Retinal pigment epithelial cell (primary cell): ENCODE results near the gene TCHP.

Source experiments
- DNase-seq: peaks from one replicate; pipeline ENCODE4 v3.0.0-alpha.2; 2010; ENCODE audit warnings: low read depth
- H3K4me3 ChIP-seq: 2 replicates; pipeline ENCODE4 v1.5.1; 2011; ENCODE audit warnings: mild to moderate bottlenecking, low read length, control low read depth, moderate library complexity
- CTCF ChIP-seq: conservative IDR thresholded peaks from 2 replicates; pipeline ENCODE4 v1.5.1; 2011; ENCODE audit warnings: low read depth, low read length, control low read depth, inconsistent platforms

Gene TCHP

GRCh38 chr12:109863847-109864712 lies 36.0 kb upstream of the TCHP start:
- no peak for DNase-seq
- TF ChIP-seq CTCF: no peak
- no peak overlapping the region for H3K4me3 ChIP-seq

GRCh38 chr12:109864916-109865315 lies 35.2 kb upstream of the TCHP start:
- no peak for TF ChIP-seq CTCF
- no peak for DNase-seq
- no peak overlapping the region for H3K4me3 ChIP-seq

DNA sequence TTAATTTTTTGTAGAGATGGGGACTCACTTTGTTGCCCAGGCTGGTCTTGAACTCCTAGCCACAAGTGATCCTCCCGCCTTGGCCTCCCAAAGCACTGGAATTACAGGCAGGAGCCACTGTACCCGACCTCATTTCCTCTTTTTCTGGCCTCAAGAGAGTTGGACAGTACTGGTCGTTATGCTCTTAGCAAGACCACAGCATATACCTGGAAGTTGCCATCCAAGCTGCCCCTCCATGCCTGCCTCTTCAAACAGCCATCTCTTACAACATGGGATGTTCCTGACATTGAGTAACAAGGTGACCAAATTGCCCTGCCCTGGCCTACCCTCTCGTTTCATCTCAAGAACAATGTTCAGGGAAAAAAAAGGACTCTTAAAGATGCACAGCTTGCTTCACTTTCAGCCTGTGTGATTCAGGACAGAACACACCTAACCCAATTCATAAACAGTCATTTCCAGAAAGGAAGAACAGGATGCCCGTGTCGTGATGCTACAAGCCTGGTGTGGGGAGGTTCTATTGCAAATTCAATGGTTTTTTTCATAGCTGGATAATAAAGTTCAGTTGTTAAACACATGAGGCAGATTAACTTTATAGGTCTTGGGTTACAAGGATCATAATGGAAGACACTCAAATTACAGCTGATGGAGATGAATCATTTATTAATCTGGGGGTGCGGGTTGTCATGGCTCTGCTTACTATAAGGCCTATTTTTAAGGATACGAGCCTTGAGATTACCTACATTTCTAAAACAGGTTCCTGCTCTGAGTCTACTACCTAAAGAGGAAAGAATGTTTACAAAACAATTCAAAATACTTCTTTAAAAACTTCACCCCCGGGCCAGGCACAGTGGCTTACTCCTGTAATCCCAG lies 31.7 kb upstream of the TCHP start:
- H3K4me3 ChIP-seq: no peak overlapping the region
- no peak for DNase-seq
- TF ChIP-seq CTCF: no peak

DNA sequence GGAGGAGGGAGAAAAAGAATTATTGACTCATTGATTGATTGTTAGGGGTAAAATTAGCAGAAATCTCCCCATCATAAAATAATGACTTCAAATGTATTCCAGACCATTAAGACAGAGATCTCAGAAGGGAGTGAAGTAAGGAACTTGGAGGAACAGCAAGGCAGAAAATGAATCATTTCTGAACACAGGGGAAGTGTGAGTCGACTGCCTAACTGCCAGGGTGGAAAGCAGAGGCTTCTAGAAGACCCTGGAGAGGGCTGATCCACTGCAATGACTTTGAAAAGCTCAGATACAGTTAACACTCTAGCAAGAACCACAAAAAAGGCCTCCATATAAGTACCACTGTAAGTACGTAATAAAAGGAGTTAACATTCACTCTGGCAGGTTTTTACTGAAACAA lies 29.4 kb upstream of the TCHP start:
- no peak for DNase-seq
- no peak for TF ChIP-seq CTCF
- H3K4me3 ChIP-seq: no peak overlapping the region

GRCh38 chr12:109871668-109872314 lies 28.3 kb upstream of the TCHP start:
- no peak for TF ChIP-seq CTCF
- H3K4me3 ChIP-seq: no peak overlapping the region
- no peak for DNase-seq

- no peak for DNase-seq
- TF ChIP-seq CTCF: no peak
- no peak overlapping the region for H3K4me3 ChIP-seq
Observed at GRCh38 chr12:109873653-109874052, 26.4 kb upstream of the TCHP start.
